HG02798 (cell line): ENCODE results near the gene C16orf46.

Source experiments
- ATAC-seq: cut with Tn5 transposase; IDR thresholded peaks from one replicate; pipeline ENCODE4 v1.9.1; 2021; ENCODE audit warnings: mild to moderate bottlenecking; ENCODE audit not compliant: unreplicated experiment, poor library complexity

C16orf46 gene

GRCh38 chr16:81080233-81080632 is 3.2 kb upstream of the C16orf46 start:
- no peak for ATAC-seq

DNA sequence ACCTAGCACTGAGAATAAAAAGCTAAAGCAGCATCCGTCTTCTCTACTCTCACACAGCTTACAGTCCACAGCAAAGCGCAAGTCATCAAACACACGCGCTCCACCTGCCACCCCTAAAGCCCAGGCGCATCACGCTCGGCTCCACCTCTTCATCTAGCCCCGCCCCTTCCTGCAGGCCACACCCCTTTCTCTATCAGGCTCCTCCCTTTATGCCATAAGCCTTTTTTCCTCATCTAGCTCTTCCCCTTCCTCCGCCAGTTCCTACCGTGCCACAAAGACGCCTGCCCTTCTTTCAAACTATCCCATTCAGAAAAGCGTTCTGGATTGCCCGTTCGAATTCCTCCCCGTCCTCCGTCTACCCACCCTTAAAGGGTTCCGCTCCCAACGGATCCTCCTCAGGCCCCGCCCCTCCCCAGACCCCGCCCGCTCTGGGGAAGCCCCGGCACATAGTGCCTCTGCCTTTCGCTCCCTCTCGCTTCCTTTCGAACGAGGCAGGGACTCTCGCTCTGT is 417 bp downstream of the C16orf46 start:
- ATAC-seq, result peak; percentile 87

- ATAC-seq, result no peak
These were observed 3.3 kb downstream of the C16orf46 start for GRCh38 chr16:81073560-81074330.

DNA sequence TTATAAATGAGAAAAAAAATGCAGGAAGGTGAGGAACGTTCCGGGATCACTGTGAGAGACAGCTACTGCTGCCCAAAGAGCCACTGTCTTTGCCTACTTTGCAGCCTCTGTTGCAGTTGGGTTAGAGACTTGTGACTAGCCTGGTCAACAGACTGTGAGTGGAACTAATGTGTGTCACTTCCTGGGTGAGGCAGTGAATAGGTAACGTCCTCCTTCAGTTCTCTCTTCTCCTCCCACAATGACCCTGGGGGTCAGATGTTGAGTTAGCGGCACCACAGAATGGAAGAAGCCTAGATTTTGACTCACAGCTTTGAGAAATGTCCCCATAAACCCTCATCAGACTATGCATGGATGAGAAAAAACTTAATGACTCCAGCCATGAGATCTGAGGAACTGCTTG is 5.2 kb downstream of the C16orf46 start:
- no peak for ATAC-seq

- no peak for ATAC-seq
These were observed 6.1 kb downstream of the C16orf46 start for GRCh38 chr16:81070979-81071378.

- ATAC-seq, result no peak
These were observed 8.0 kb downstream of the C16orf46 start for GRCh38 chr16:81069063-81069462.

DNA sequence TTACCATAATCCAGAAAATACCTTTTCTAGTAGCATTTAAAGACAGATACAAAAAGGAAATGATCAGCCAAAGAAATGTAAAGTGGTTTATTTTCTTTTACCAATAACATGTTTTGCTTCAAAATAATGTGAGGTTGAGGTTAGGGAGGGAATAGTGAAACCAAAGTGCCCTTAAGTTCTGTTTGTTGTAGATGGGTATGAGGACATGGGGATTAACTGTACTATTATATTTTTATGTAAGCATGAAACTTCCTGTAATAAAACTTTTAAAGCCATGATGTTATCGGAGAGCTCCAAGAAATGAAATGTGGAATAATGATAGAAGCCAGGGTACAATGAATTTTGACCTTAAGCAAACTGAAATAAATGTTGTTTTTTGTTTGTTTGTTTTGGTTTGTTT is 9.9 kb downstream of the C16orf46 start:
- no peak for ATAC-seq

- no peak for ATAC-seq
These were observed 10.4 kb downstream of the C16orf46 start for GRCh38 chr16:81066681-81067080.

- ATAC-seq, result no peak
These were observed 15.0 kb downstream of the C16orf46 start for GRCh38 chr16:81061871-81062608.

- no peak for ATAC-seq
These were observed 15.8 kb downstream of the C16orf46 start for GRCh38 chr16:81061307-81061640.

- no peak for ATAC-seq
These were observed 16.3 kb downstream of the C16orf46 start for GRCh38 chr16:81060576-81061306.

- ATAC-seq, result no peak
These were observed 23.3 kb downstream of the C16orf46 start for GRCh38 chr16:81053761-81054160.

- ATAC-seq, result no peak
These were observed 34.2 kb downstream of the C16orf46 start for GRCh38 chr16:81042821-81043220.

- no peak for ATAC-seq
These were observed 35.3 kb downstream of the C16orf46 start for GRCh38 chr16:81041696-81042095.

DNA sequence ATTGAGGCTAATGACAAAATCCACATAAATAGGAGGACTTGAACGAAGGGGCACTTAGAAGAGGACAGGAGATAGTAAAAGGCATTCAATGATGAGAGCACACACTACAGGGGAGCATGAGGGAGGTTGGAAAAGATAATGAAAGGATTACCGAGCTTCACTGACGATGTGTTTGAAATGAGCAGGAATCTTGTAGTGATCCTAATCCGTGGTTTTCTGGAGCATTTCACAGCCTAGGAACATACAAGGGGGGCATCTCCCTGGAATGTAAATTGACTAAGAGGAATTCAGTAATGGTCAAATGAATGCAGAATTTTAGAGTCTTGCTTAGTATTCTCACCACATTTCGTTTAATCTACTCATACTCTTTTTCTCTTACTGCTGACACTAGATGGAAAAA is 36.2 kb downstream of the C16orf46 start:
- no peak for ATAC-seq

- no peak for ATAC-seq
These were observed 36.9 kb downstream of the C16orf46 start for GRCh38 chr16:81040131-81040530.

GRCh38 chr16:81036751-81037350 is 40.2 kb downstream of the C16orf46 start:
- ATAC-seq, result no peak

DNA sequence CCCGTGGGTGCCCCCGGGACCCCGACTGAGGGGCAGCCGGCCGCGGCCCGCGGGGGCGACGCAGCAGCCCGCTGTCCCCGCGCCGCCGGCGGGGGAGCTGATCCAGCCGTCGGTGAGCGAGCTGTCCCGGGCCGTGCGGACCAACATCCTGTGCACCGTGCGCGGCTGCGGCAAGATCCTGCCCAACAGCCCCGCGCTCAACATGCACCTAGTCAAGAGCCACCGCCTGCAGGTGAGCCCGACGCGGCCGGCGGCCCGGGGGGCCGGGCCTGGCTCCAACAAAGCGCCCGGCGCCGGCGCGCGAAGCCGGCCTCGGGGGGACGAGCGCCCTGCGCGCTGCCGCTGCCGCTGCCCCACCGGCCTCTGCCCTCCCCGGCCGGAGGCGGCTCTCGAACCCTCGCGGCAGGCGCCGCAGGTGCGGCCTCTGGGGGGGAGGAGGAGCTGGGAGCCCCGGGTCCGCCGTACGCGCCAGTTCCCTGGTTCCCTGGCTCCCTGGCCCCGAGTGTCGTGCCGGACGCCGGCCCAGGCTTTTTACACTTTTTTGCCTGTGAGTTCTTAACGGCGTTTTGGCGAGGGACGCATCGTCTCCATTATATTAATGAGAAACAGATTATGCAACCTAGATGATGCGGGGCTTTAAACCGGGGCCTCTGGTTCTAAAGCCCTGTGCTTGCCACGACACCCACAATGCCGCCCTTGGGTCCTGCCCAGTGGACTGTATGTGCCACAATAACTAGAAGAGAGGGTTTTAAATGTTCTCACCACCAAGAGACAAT is 40.9 kb downstream of the C16orf46 start:
- ATAC-seq, result peak; percentile 68

- ATAC-seq, result peak; percentile 92
These were observed 41.6 kb downstream of the C16orf46 start, which contains the start of gene ATMIN for GRCh38 chr16:81035398-81035974. ATMIN (plus strand) TSS chr16:81035842; CDS start chr16:81035871, 29 bp downstream.
